HL-60 (cell line): Measurements from ENCODE around the gene SLC16A11.

Source experiments
- CTCF ChIP-seq: IDR thresholded peaks from one replicate; pipeline ENCODE4 v1.5.1; 2011; ENCODE audit warnings: low read length, control low read depth, inconsistent platforms; ENCODE audit not compliant: insufficient read depth
- GABPA ChIP-seq: IDR thresholded peaks from 2 replicates; pipeline ENCODE4 v1.6.1; 2012; ENCODE audit warnings: low read depth
- POLR2AphosphoS5 ChIP-seq: IDR thresholded peaks from 2 replicates; pipeline ENCODE4 v1.6.1; 2012; ENCODE audit warnings: low read depth
- REST ChIP-seq: IDR thresholded peaks from 2 replicates; pipeline ENCODE4 v1.6.1; 2012; ENCODE audit warnings: low read depth; ENCODE audit not compliant: insufficient replicate concordance
- SPI1 ChIP-seq: IDR thresholded peaks from 2 replicates; pipeline ENCODE4 v1.6.1; 2012; ENCODE audit warnings: low read depth, mild to moderate bottlenecking, borderline replicate concordance

- TF ChIP-seq GABPA: no peak
- no peak for TF ChIP-seq CTCF
- no peak for TF ChIP-seq REST
- no peak for TF ChIP-seq POLR2AphosphoS5
- no peak for TF ChIP-seq SPI1
These were observed 34.1 kb upstream of the SLC16A11 start for GRCh38 chr17:7077911-7078546.
